D721Med (cell line): ENCODE results near the gene DAGLA.

ENCODE experiments used
- DNase-seq: peaks from one replicate; pipeline ENCODE4 v3.0.0; 2011; ENCODE audit warnings: low spot score; ENCODE audit not compliant: insufficient read length
- FAIRE-seq: peaks from 2 replicates; lab custom pipeline; 2011; peaks lifted over from hg19 to GRCh38; lab: Jason Lieb, UNC
- CTCF ChIP-seq: IDR thresholded peaks from 2 replicates; pipeline ENCODE4 v1.5.1; 2012; ENCODE audit warnings: mild to moderate bottlenecking, control low read depth; ENCODE audit not compliant: insufficient read depth; ENCODE audit errors: missing control alignments

Gene DAGLA

GRCh38 chr11:61735391-61735790, 55.2 kb downstream of the DAGLA start:
- no peak for TF ChIP-seq CTCF
- DNase-seq: no peak
- FAIRE-seq: no peak

- TF ChIP-seq CTCF: no peak
- DNase-seq (no peak), FAIRE-seq (no peak)
These were observed 56.1 kb downstream of the DAGLA start for GRCh38 chr11:61736310-61736709.

- DNase-seq: no peak
- peak; percentile 13 for TF ChIP-seq CTCF
- FAIRE-seq: no peak
These were observed 56.9 kb downstream of the DAGLA start for GRCh38 chr11:61737131-61737530.

GRCh38 chr11:61737636-61738386, 57.6 kb downstream of the DAGLA start:
- FAIRE-seq (no peak), DNase-seq (no peak)
- TF ChIP-seq CTCF: no peak

DNA sequence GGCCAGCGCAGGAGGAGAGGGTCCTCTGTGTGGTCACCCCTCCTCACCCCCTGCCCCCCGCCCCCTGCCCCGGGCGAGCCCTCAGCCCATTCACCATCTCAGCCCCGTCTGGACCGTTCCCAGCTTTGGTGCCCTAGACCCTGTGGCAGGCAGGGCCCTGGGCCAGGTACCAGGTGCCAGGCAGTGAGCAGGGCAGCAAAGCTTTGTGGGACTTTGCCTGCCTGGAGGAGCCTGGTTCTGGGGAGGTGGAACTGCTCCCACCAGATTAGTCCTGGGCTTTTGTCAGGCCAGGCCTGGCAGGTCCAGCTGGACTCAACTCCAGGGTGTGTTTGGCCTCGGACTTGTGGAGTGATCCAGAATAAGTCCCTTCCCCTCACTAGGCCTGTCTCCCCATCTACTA, 58.6 kb downstream of the DAGLA start:
- TF ChIP-seq CTCF: no peak
- DNase-seq (no peak), FAIRE-seq (no peak)

- TF ChIP-seq CTCF: no peak
- DNase-seq (no peak), FAIRE-seq (no peak)
These were observed 59.2 kb downstream of the DAGLA start for GRCh38 chr11:61739413-61739812.

DNA sequence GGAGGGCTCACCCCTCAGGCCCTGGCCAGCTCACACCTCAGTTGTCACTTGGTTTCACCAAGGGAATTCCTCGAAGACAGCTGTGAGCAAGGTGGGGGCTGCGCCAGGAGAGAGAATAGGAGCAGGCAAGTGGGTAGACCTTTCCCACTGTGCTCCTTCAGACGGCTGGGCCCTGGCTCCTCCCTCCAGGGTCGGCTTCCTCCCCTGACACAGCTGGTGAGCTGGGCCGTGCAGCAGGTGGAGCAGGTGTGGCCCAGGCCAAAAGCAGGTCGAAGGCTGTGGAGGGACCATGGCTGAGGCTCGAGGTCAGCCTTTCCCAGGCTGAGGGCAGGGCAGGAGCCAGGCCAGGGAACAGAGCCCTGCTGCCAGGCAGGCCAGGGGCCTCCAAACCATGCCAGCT, 59.8 kb downstream of the DAGLA start:
- TF ChIP-seq CTCF: no peak
- DNase-seq (no peak), FAIRE-seq (no peak)
